GM18873 (cell line): ENCODE results near the gene ANGEL2.

ENCODE experiments used
- ATAC-seq: cut with Tn5 transposase; IDR thresholded peaks from one replicate; pipeline ENCODE4 v1.9.1; 2021; ENCODE audit warnings: mild to moderate bottlenecking, moderate library complexity, moderate number of reproducible peaks; ENCODE audit not compliant: unreplicated experiment, low FRiP score

The ANGEL2 gene

GRCh38 chr1:212952641-212952976, 63.1 kb downstream of the ANGEL2 start:
- no peak for ATAC-seq

DNA sequence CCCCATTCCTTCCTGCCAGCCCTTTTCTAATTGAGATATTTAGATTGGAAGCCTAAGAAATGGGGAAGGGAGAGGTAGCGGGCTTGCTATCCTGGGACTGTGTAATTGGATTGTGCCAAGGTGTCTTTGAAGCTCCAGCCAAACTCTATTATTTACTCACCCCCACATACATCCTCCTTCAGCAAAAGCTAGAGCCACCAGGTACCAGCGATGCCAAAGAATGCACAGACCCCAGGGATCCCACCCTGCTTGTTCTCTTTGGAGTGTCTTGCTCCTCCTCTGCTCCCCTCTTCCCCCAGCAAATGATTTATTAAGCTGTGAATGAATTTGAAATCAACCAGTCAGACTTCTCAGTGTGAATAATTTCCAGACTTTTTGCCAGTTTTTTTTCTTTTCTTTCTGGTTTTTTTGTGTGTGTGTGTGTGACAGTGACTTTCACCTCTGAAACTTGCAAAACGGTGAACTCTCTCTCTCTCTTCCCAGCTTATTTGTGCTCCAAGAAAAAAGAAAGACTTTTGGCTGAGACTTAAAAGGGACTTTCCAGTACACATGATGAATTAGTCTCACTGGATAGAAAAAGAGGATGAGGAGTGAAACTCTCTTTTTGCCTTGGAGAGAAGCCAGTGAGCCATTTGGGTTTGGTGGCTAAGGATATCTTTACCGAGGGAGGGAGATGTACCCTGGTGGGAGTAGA, 63.6 kb downstream of the ANGEL2 start:
- ATAC-seq: no peak

- ATAC-seq: no peak
These were observed 64.3 kb downstream of the ANGEL2 start for GRCh38 chr1:212951126-212951946.

DNA sequence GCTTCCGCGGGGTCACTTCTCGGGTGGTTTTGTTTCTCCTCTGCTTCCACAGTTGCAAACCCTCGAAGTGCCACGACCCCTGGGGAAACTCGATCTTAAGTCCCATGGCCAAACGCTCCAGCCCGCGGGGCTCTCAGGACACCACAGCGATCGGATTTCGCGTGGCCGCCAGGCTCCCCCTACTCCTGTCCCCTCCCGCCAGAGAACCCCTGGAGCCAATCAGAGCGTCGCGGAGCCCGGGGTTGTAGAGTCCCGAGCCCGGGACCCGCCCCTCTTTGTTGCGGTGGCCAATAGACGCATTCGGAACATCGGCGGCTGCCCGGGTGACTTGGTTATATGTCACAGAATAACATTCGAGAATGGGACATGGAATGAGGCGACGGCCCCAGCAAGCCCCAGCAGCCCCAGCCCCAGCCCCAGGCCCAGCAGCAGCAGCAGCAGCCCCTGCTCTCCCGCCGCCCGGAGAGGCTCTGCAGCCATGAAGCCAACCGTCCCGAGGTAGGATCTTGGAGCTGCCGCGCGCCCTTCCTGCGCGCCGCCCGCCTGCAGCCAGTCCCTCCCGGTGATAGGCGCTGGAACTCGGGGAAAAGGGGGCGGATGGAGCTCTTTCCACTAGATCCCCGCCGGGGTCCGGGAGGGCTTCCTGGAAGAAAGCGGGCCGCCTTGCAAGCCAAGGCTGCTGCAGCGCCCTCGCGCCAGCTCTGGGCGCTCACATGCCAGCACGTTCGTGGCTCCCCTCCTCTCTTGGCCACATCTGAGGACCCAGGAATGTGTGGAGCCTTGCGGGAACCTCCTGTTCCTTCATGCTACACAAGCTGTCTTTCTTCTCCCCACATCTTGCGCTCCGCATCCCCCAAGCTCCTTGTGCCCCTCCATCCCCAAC, 65.2 kb downstream of the ANGEL2 start, which contains the start of gene VASH2:
Gene VASH2 (plus strand): TSS at position 299 of the 883 bp plus-strand sequence. CDS start 1,002 bp downstream, outside the sequence.
- ATAC-seq: peak; percentile 88

DNA sequence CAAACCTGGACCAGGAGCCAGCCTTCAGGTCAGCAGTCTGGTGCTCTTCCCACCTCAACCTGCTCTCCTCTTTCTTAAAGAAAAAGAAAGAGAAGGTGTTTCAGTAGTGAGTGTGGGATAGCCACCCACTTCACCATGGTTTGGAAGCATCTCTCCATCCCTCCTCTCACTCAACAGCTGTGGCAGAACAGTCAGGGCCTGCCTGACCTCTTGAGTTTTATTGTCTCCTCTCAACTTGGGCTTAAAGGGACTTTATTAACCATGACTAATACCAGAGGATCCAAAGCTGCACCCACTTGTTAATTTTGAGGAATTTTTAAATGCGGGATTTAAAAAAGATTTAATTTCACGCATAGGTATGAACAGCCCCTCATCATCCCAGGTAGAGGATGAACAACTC, 65.9 kb downstream of the ANGEL2 start:
- no peak for ATAC-seq

DNA sequence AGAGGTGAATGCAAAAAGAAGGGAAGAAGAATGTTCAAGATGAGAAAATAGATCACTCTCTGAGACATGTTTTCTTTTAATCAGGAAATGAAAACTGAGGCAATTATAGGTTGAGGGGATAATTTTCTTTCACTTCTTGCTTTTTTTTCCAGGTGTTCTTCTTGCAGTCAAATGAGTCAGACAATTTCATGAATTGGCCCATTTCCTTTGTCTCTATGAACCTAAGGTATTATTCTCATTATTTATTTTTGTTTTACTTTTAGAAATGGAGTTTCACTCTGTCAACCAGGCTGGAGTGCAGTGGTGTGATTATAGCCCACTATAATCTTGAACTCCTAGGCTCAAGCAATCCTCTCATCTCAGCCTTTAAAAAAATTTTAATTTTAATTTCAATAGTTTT, 68.8 kb downstream of the ANGEL2 start:
- no peak for ATAC-seq

- ATAC-seq: no peak
These were observed 70.1 kb downstream of the ANGEL2 start for GRCh38 chr1:212945463-212946160.

GRCh38 chr1:212945056-212945455, 70.6 kb downstream of the ANGEL2 start:
- no peak for ATAC-seq

DNA sequence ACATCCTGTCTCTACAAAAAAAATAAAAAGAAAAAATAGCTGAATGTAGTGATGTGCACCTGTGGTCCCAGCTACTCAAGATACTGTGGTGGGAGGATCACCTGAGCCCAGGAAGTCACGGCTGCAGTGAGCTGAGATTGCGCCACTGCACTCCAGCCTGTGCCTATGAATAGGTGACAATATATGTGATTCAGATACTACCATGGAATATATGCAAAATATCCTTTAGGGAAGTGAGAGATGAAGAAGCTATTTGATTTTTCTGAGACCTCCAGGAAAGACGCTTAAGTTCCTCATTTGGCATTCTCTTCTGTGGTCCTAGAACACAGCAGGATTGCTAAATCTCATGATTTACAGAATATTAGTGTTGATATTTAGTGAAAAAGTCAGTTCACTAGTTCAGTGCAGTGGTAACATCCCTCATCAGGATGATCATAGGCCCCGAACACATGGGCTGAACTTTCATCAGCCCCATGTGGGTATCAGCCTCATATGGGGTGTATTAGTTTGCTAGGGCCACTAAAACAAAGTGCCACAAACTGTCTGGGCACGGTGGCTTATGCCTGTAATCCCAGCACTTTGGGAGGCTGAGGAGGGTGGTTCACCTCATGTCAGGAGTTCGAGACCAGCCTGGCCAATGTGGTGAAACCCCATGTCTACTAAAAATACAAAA, 71.3 kb downstream of the ANGEL2 start:
- no peak for ATAC-seq

GRCh38 chr1:212943393-212943710, 72.3 kb downstream of the ANGEL2 start:
- no peak for ATAC-seq

GRCh38 chr1:212942679-212943392, 72.8 kb downstream of the ANGEL2 start:
- ATAC-seq: no peak
